ENCODE data around the gene MAPK4.
"Not testable (repeated sequence)": the region's sequence is repeated elsewhere in the genome, so short reads cannot be mapped to it uniquely, and the experiment has no call there.

MAPK4 gene

GRCh38 chr18:50579061-50579774 is 19.3 kb downstream of the MAPK4 start:
- no peak for FAIRE-seq
- TF ChIP-seq POLR2AphosphoS5 (IDR thresholded peaks at IDR 0.05; ENCODE audit: low read depth, low read length), result no peak
- no peak for TF ChIP-seq TAF1 (IDR thresholded peaks at IDR 0.05; ENCODE audit: borderline replicate concordance, low read depth, low read length)
- TF ChIP-seq POLR2A (IDR thresholded peaks at IDR 0.05; ENCODE audit: low read depth, low read length), result no peak
- no peak for DNase-seq (ENCODE audit: insufficient read length)

GRCh38 chr18:50581517-50581916 is 21.6 kb downstream of the MAPK4 start:
- FAIRE-seq (no peak), DNase-seq (ENCODE audit: insufficient read length) (no peak)
- no peak for TF ChIP-seq POLR2AphosphoS5 (IDR thresholded peaks at IDR 0.05; ENCODE audit: low read depth, low read length)
- TF ChIP-seq POLR2A (IDR thresholded peaks at IDR 0.05; ENCODE audit: low read depth, low read length), result no peak
- no peak for TF ChIP-seq TAF1 (IDR thresholded peaks at IDR 0.05; ENCODE audit: borderline replicate concordance, low read depth, low read length)

- no peak for FAIRE-seq
- TF ChIP-seq TAF1 (IDR thresholded peaks at IDR 0.05; ENCODE audit: borderline replicate concordance, low read depth, low read length) (no peak), POLR2AphosphoS5 (IDR thresholded peaks at IDR 0.05; ENCODE audit: low read depth, low read length) (no peak), POLR2A (IDR thresholded peaks at IDR 0.05; ENCODE audit: low read depth, low read length) (no peak)
- no peak for DNase-seq (ENCODE audit: insufficient read length)
Measured at GRCh38 chr18:50582500-50582899, 22.6 kb downstream of the MAPK4 start.

GRCh38 chr18:50586710-50587109 is 26.8 kb downstream of the MAPK4 start:
- TF ChIP-seq POLR2AphosphoS5 (IDR thresholded peaks at IDR 0.05; ENCODE audit: low read depth, low read length), result no peak
- no peak for TF ChIP-seq POLR2A (IDR thresholded peaks at IDR 0.05; ENCODE audit: low read depth, low read length)
- TF ChIP-seq TAF1 (IDR thresholded peaks at IDR 0.05; ENCODE audit: borderline replicate concordance, low read depth, low read length), result no peak
- DNase-seq (ENCODE audit: insufficient read length) (no peak), FAIRE-seq (no peak)

GRCh38 chr18:50590593-50590992 is 30.7 kb downstream of the MAPK4 start:
- TF ChIP-seq POLR2AphosphoS5 (IDR thresholded peaks at IDR 0.05; ENCODE audit: low read depth, low read length) (no peak), TAF1 (IDR thresholded peaks at IDR 0.05; ENCODE audit: borderline replicate concordance, low read depth, low read length) (no peak), POLR2A (IDR thresholded peaks at IDR 0.05; ENCODE audit: low read depth, low read length) (no peak)
- FAIRE-seq (no peak), DNase-seq (ENCODE audit: insufficient read length) (no peak)

- FAIRE-seq (no peak), DNase-seq (ENCODE audit: insufficient read length) (no peak)
- TF ChIP-seq TAF1 (IDR thresholded peaks at IDR 0.05; ENCODE audit: borderline replicate concordance, low read depth, low read length), result no peak
- TF ChIP-seq POLR2AphosphoS5 (IDR thresholded peaks at IDR 0.05; ENCODE audit: low read depth, low read length), result no peak
- TF ChIP-seq POLR2A (IDR thresholded peaks at IDR 0.05; ENCODE audit: low read depth, low read length), result no peak
Measured at GRCh38 chr18:50594012-50594411, 34.1 kb downstream of the MAPK4 start.

GRCh38 chr18:50594942-50595341 is 35.1 kb downstream of the MAPK4 start:
- FAIRE-seq (no peak), DNase-seq (ENCODE audit: insufficient read length) (no peak)
- no peak for TF ChIP-seq TAF1 (IDR thresholded peaks at IDR 0.05; ENCODE audit: borderline replicate concordance, low read depth, low read length)
- no peak for TF ChIP-seq POLR2AphosphoS5 (IDR thresholded peaks at IDR 0.05; ENCODE audit: low read depth, low read length)
- TF ChIP-seq POLR2A (IDR thresholded peaks at IDR 0.05; ENCODE audit: low read depth, low read length), result no peak

- DNase-seq (ENCODE audit: insufficient read length) (no peak), FAIRE-seq (no peak)
- no peak for TF ChIP-seq TAF1 (IDR thresholded peaks at IDR 0.05; ENCODE audit: borderline replicate concordance, low read depth, low read length)
- no peak for TF ChIP-seq POLR2AphosphoS5 (IDR thresholded peaks at IDR 0.05; ENCODE audit: low read depth, low read length)
Measured at GRCh38 chr18:50602466-50602865, 42.6 kb downstream of the MAPK4 start.

GRCh38 chr18:50606609-50607008 is 46.7 kb downstream of the MAPK4 start:
- TF ChIP-seq TAF1 (IDR thresholded peaks at IDR 0.05; ENCODE audit: borderline replicate concordance, low read depth, low read length) (no peak), POLR2A (IDR thresholded peaks at IDR 0.05; ENCODE audit: low read depth, low read length) (no peak), POLR2AphosphoS5 (IDR thresholded peaks at IDR 0.05; ENCODE audit: low read depth, low read length) (no peak)
- DNase-seq (ENCODE audit: insufficient read length) (no peak), FAIRE-seq (no peak)

- TF ChIP-seq POLR2AphosphoS5 (IDR thresholded peaks at IDR 0.05; ENCODE audit: low read depth, low read length) (no peak), POLR2A (IDR thresholded peaks at IDR 0.05; ENCODE audit: low read depth, low read length) (no peak)
- no peak for FAIRE-seq
- DNase-seq (ENCODE audit: insufficient read length), result no peak
Measured at GRCh38 chr18:50607378-50607926, 47.6 kb downstream of the MAPK4 start.

- not testable (repeated sequence) for FAIRE-seq; DNase-seq (ENCODE audit: insufficient read length)
Measured at GRCh38 chr18:50609171-50609570, 49.3 kb downstream of the MAPK4 start.

- FAIRE-seq (no peak), DNase-seq (ENCODE audit: insufficient read length) (no peak)
- TF ChIP-seq POLR2AphosphoS5 (IDR thresholded peaks at IDR 0.05; ENCODE audit: low read depth, low read length) (no peak), POLR2A (IDR thresholded peaks at IDR 0.05; ENCODE audit: low read depth, low read length) (no peak), TAF1 (IDR thresholded peaks at IDR 0.05; ENCODE audit: borderline replicate concordance, low read depth, low read length) (no peak)
Measured at GRCh38 chr18:50610349-50610748, 50.5 kb downstream of the MAPK4 start.

Measured in GM12892 (cell line).